ENCODE results near the gene MAGI1.

The MAGI1 gene

DNA sequence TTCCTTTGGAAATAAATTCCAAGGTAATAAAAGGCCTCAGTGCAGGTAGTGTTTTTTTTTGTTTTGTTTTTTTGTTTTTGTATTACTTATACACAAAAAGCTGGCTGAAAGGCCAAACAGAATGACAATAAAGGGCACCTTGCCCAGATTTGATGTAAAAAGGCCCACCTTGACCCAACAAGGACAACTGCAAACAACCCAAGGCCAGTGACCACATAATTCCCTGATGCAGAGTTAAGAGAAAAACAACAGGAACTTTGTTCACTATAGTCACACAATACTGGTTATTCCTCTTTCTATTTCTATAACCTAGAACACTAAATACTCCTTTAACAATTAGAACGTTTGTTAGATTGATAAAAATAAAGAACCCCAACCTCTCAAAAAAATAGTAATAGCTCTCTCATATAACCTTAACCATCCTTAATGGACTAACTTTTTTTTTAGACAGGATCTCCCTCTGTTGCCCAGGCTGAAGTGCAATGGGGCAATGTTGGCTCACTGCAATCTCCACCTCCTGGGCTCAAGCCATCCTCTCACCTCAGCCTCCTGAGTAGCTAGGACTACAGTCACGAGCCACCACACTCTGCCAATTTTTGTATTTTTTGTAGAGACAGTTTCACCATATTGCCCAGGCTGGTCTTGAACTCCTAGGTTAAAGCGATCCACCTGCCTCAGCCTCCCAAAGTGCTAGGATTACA, 113.3 kb downstream of the MAGI1 start:
- TF ChIP-seq, protein P1, sequence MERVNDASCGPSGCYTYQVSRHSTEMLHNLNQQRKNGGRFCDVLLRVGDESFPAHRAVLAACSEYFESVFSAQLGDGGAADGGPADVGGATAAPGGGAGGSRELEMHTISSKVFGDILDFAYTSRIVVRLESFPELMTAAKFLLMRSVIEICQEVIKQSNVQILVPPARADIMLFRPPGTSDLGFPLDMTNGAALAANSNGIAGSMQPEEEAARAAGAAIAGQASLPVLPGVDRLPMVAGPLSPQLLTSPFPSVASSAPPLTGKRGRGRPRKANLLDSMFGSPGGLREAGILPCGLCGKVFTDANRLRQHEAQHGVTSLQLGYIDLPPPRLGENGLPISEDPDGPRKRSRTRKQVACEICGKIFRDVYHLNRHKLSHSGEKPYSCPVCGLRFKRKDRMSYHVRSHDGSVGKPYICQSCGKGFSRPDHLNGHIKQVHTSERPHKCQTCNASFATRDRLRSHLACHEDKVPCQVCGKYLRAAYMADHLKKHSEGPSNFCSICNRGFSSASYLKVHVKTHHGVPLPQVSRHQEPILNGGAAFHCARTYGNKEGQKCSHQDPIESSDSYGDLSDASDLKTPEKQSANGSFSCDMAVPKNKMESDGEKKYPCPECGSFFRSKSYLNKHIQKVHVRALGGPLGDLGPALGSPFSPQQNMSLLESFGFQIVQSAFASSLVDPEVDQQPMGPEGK (CRISPR knock-in tag; IDR thresholded peaks at IDR 0.05; ENCODE audit: borderline replicate concordance), result no peak
- TF ChIP-seq TOX (CRISPR knock-in tag; IDR thresholded peaks at IDR 0.05; ENCODE audit: borderline replicate concordance), result no peak
- TF ChIP-seq BACH2 (CRISPR knock-in tag; IDR thresholded peaks at IDR 0.05; ENCODE audit: borderline replicate concordance), result no peak
- TF ChIP-seq ZC3H10 (CRISPR knock-in tag; IDR thresholded peaks at IDR 0.05), result no peak
- TF ChIP-seq ZFP3 (CRISPR knock-in tag; IDR thresholded peaks at IDR 0.05), result no peak
- TF ChIP-seq, protein P2, sequence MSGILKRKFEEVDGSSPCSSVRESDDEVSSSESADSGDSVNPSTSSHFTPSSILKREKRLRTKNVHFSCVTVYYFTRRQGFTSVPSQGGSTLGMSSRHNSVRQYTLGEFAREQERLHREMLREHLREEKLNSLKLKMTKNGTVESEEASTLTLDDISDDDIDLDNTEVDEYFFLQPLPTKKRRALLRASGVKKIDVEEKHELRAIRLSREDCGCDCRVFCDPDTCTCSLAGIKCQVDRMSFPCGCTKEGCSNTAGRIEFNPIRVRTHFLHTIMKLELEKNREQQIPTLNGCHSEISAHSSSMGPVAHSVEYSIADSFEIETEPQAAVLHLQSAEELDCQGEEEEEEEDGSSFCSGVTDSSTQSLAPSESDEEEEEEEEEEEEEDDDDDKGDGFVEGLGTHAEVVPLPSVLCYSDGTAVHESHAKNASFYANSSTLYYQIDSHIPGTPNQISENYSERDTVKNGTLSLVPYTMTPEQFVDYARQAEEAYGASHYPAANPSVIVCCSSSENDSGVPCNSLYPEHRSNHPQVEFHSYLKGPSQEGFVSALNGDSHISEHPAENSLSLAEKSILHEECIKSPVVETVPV (CRISPR knock-in tag; IDR thresholded peaks at IDR 0.05), result no peak
- TF ChIP-seq, protein P3, sequence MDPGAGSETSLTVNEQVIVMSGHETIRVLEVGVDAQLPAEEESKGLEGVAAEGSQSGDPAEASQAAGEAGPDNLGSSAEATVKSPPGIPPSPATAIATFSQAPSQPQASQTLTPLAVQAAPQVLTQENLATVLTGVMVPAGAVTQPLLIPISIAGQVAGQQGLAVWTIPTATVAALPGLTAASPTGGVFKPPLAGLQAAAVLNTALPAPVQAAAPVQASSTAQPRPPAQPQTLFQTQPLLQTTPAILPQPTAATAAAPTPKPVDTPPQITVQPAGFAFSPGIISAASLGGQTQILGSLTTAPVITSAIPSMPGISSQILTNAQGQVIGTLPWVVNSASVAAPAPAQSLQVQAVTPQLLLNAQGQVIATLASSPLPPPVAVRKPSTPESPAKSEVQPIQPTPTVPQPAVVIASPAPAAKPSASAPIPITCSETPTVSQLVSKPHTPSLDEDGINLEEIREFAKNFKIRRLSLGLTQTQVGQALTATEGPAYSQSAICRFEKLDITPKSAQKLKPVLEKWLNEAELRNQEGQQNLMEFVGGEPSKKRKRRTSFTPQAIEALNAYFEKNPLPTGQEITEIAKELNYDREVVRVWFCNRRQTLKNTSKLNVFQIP (CRISPR knock-in tag; IDR thresholded peaks at IDR 0.05; ENCODE audit: borderline replicate concordance, low read depth), result no peak
- TF ChIP-seq ZFP30 (CRISPR knock-in tag; IDR thresholded peaks at IDR 0.05), result no peak
- no peak for TF ChIP-seq RARB (CRISPR knock-in tag; IDR thresholded peaks at IDR 0.05)
- TF ChIP-seq ZNF70 (CRISPR knock-in tag; IDR thresholded peaks at IDR 0.05), result no peak
- no peak for TF ChIP-seq SNAI2 (CRISPR knock-in tag; IDR thresholded peaks at IDR 0.05)
- TF ChIP-seq ESRRG (CRISPR knock-in tag; IDR thresholded peaks at IDR 0.05), result no peak
- TF ChIP-seq ZNF8 (CRISPR knock-in tag; IDR thresholded peaks at IDR 0.05), result no peak
- TF ChIP-seq OSR1 (CRISPR knock-in tag; IDR thresholded peaks at IDR 0.05), result no peak
- no peak for TF ChIP-seq TCF4 (CRISPR knock-in tag; IDR thresholded peaks at IDR 0.05; ENCODE audit: borderline replicate concordance)
- TF ChIP-seq CSDC2 (CRISPR knock-in tag; IDR thresholded peaks at IDR 0.05), result no peak
- no peak for TF ChIP-seq ISL1 (CRISPR knock-in tag; IDR thresholded peaks at IDR 0.05)
- TF ChIP-seq GLIS3 (CRISPR knock-in tag; IDR thresholded peaks at IDR 0.05), result no peak
- TF ChIP-seq ZNF565 (CRISPR knock-in tag; conservative IDR thresholded peaks at IDR 0.05; ENCODE audit: low read depth), result no peak
- ATAC-seq, result no peak

DNA sequence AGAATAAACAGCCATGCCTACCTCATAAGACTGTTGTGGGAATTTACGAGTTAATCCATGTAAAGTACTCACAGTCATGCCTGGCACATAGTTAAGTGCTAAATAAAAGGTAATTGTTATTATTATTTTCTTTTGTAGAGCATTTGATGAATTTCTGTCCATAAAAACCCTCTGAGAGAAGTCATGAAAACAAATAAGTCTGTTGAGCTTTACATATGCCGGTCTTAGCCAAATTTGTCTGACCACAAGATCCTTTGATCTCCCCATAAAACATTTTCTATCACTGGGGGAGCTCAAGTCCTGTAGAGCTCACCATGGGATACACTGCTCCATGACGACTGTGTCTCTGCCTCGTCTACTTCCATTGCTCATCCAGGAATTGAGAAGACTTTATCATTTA, 114.0 kb downstream of the MAGI1 start:
- TF ChIP-seq RARB (CRISPR knock-in tag; IDR thresholded peaks at IDR 0.05), result no peak
- TF ChIP-seq, protein P2 (CRISPR knock-in tag; IDR thresholded peaks at IDR 0.05), result no peak
- TF ChIP-seq ZNF8 (CRISPR knock-in tag; IDR thresholded peaks at IDR 0.05), result no peak
- TF ChIP-seq, protein P4, sequence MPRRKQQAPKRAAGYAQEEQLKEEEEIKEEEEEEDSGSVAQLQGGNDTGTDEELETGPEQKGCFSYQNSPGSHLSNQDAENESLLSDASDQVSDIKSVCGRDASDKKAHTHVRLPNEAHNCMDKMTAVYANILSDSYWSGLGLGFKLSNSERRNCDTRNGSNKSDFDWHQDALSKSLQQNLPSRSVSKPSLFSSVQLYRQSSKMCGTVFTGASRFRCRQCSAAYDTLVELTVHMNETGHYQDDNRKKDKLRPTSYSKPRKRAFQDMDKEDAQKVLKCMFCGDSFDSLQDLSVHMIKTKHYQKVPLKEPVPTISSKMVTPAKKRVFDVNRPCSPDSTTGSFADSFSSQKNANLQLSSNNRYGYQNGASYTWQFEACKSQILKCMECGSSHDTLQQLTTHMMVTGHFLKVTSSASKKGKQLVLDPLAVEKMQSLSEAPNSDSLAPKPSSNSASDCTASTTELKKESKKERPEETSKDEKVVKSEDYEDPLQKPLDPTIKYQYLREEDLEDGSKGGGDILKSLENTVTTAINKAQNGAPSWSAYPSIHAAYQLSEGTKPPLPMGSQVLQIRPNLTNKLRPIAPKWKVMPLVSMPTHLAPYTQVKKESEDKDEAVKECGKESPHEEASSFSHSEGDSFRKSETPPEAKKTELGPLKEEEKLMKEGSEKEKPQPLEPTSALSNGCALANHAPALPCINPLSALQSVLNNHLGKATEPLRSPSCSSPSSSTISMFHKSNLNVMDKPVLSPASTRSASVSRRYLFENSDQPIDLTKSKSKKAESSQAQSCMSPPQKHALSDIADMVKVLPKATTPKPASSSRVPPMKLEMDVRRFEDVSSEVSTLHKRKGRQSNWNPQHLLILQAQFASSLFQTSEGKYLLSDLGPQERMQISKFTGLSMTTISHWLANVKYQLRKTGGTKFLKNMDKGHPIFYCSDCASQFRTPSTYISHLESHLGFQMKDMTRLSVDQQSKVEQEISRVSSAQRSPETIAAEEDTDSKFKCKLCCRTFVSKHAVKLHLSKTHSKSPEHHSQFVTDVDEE (CRISPR knock-in tag; IDR thresholded peaks at IDR 0.05), result no peak
- no peak for TF ChIP-seq PPARA (CRISPR knock-in tag; IDR thresholded peaks at IDR 0.05; ENCODE audit: borderline replicate concordance)
- TF ChIP-seq ZNF565 (CRISPR knock-in tag; conservative IDR thresholded peaks at IDR 0.05; ENCODE audit: low read depth), result no peak
- TF ChIP-seq ESRRG (CRISPR knock-in tag; IDR thresholded peaks at IDR 0.05), result no peak
- TF ChIP-seq TOX (CRISPR knock-in tag; IDR thresholded peaks at IDR 0.05; ENCODE audit: borderline replicate concordance), result no peak
- no peak for TF ChIP-seq ISL1 (CRISPR knock-in tag; IDR thresholded peaks at IDR 0.05)
- ATAC-seq, result no peak
